Smooth muscle cell (in vitro differentiated cells): ENCODE results near the gene SDHB. TPM values are rescaled to one million over a fixed set of nuclear protein-coding genes. Genes with fewer than 3 reads are reported as not detected.
"Not testable (repeated sequence)": the region's sequence is repeated elsewhere in the genome, so short reads cannot be mapped to it uniquely, and the experiment has no call there.

Experiments used
- DNase-seq: peaks from one replicate; lab custom pipeline; 2025; ENCODE audit not compliant: unreplicated experiment; lab: John Stamatoyannopoulos, UW
- H2AFZ ChIP-seq: fragments of 200-600 bp; sonication (generic); 2 replicates; pipeline ENCODE4 v1.6.0; 2016; ENCODE audit warnings: antibody characterized with exemption, low read depth, mild to moderate bottlenecking
- H3F3A ChIP-seq: fragments of 200-600 bp; sonication (generic); 2 replicates; pipeline ENCODE4 v1.6.0; 2017; ENCODE audit warnings: antibody characterized with exemption, low read depth
- H3K27ac ChIP-seq: fragments of 200-600 bp; sonication (generic); 2 replicates; pipeline ENCODE4 v1.5.1; 2016; ENCODE audit warnings: low read depth, mild to moderate bottlenecking
- H3K27me3 ChIP-seq: fragments of 200-600 bp; sonication (generic); 2 replicates; pipeline ENCODE4 v1.6.1; 2016; ENCODE audit warnings: low read depth, mild to moderate bottlenecking
- H3K36me3 ChIP-seq: fragments of 200-600 bp; sonication (generic); 2 replicates; pipeline ENCODE4 v1.5.1; 2016; ENCODE audit warnings: low read depth
- H3K4me1 ChIP-seq: fragments of 200-600 bp; sonication (generic); 2 replicates; pipeline ENCODE4 v1.5.1; 2016; ENCODE audit warnings: low read depth
- H3K4me2 ChIP-seq: fragments of 200-600 bp; sonication (generic); 2 replicates; pipeline ENCODE4 v1.6.0; 2016; ENCODE audit warnings: mild to moderate bottlenecking
- H3K4me3 ChIP-seq: fragments of 200-600 bp; sonication (generic); 2 replicates; pipeline ENCODE4 v1.5.1; 2016; ENCODE audit warnings: mild to moderate bottlenecking
- H3K79me2 ChIP-seq: fragments of 200-600 bp; sonication (generic); 2 replicates; pipeline ENCODE4 v1.6.0; 2016; ENCODE audit warnings: low read depth, mild to moderate bottlenecking
- H3K9ac ChIP-seq: fragments of 200-600 bp; sonication (generic); 2 replicates; pipeline ENCODE4 v1.6.0; 2016; ENCODE audit warnings: low read depth
- H3K9me3 ChIP-seq: fragments of 200-600 bp; sonication (generic); replicated peaks from 2 replicates; pipeline ENCODE4 v1.5.1; 2016; ENCODE audit warnings: low read depth
- H4K20me1 ChIP-seq: fragments of 200-600 bp; sonication (generic); 2 replicates; pipeline ENCODE4 v1.6.0; 2016; ENCODE audit warnings: low read depth
- WGBS: methylation state at CpG from one replicate; pipeline ENCODE4 v1.1.7; 2016; ENCODE audit warnings: low lambda C conversion rate; 5-methylcytosine and 5-hydroxymethylcytosine counted together
- polyA plus RNA-seq: library from polyadenylated mRNA; unstranded; fragments of >200 nt; fragmentation: Nextera tagmentation; extraction: Ambion mirVana; gene quantifications from 2 replicates; pipeline ENCODE4 v1.2.1, GENCODE V29; 2016
- total RNA-seq: library from RNA; depleted of rRNA; stranded (reverse); fragments of >200 nt; gene quantifications from 2 replicates; pipeline ENCODE4 v1.2.3, GENCODE V29; 2014
- TF ChIP-seq, protein P1 (sequence below): fragments of 200-600 bp; sonication (generic); IDR thresholded peaks from 2 replicates; pipeline ENCODE4 v1.5.1; 2017; ENCODE audit warnings: borderline replicate concordance, mild to moderate bottlenecking, antibody characterized with exemption; ENCODE audit not compliant: insufficient read depth, poor library complexity, severe bottlenecking

Gene SDHB
- total and polyA plus RNA-seq, 2 experiments from 2014 or later, result 123 to 174 TPM

DNA sequence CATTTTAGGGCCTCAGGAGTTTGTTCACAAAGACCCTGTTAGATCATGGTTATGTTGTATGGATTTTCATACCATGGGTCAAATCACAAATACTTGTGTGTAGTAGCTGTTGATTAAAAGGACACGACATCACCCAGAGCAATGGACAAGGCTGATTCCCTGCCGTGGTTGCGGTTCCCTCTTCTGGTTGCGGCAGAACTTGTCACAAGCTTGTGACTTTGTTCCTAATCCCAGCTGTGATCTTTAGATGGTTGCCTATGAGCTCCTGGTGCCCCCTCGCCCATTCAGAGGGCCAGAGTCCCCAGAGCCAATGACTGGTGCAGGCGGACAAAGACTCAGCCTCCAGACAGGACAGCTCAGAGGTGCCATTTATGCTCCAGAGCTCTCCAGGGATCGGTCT lies 11.8 kb upstream of the SDHB start:
- no peak overlapping the region for H3K4me2 ChIP-seq
- 77% methylated on average over 7 of the region's 7 CpGs for WGBS
- no peaks in the 10 kb centered on the region for H3K79me2 ChIP-seq
- no peak for DNase-seq
- no peak overlapping the region for H2AFZ ChIP-seq
- no peaks in the 10 kb centered on the region for H3K27me3 ChIP-seq
- no peak overlapping the region for H3K27ac ChIP-seq
- TF ChIP-seq, protein P1, sequence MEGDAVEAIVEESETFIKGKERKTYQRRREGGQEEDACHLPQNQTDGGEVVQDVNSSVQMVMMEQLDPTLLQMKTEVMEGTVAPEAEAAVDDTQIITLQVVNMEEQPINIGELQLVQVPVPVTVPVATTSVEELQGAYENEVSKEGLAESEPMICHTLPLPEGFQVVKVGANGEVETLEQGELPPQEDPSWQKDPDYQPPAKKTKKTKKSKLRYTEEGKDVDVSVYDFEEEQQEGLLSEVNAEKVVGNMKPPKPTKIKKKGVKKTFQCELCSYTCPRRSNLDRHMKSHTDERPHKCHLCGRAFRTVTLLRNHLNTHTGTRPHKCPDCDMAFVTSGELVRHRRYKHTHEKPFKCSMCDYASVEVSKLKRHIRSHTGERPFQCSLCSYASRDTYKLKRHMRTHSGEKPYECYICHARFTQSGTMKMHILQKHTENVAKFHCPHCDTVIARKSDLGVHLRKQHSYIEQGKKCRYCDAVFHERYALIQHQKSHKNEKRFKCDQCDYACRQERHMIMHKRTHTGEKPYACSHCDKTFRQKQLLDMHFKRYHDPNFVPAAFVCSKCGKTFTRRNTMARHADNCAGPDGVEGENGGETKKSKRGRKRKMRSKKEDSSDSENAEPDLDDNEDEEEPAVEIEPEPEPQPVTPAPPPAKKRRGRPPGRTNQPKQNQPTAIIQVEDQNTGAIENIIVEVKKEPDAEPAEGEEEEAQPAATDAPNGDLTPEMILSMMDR, result no peak
- H3K4me1 ChIP-seq, result no peaks in the 10 kb centered on the region
- no peaks in the 10 kb centered on the region for H3K9me3 ChIP-seq
- no peaks in the 10 kb centered on the region for H3F3A ChIP-seq
- no peaks in the 10 kb centered on the region for H4K20me1 ChIP-seq
- no peak overlapping the region for H3K9ac ChIP-seq
- no peaks in the 10 kb centered on the region for H3K36me3 ChIP-seq
- H3K4me3 ChIP-seq, result no peak overlapping the region

DNA sequence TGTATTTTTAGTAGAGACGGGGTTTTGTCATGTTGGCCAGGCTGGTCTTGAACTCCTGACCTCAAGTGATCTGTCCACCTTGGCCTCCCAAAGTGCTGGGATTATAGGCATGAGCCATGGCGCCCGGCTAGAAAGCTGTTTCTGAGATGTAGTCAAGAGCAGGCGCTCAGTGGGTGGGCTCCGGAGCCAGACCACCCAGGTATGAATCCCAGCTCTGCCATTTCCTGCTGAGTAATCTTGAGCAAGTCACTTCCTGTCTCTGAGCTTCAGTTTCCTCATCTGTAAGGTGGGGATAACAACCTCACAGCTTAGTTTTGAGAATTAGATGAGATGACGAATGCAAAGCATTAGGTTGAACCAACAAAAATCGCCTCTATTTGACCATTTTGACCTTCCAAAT lies 8.9 kb upstream of the SDHB start:
- H3K4me2 ChIP-seq, H3K36me3 ChIP-seq: not testable (repeated sequence)

DNA sequence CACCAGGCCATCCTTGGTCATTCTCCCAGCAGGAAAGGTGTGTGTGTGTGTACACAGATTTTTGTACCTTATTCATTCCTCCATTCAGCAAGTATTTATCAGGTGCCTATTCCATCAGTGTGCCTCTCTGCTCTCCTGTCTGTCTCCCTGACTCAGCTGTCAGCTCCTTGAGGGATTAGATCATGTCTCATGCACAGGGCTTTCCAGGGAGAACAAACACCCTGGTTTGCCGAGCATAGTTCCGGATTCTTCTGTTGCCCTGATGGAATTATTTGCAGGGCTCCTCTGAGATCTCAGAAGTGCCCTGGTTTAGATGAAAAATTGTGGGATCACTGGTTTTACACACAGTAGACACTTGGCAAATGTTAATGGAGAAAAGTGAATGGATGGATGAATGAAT lies 8.1 kb upstream of the SDHB start:
- Histone ChIP-seq H3K9me3 (no peaks in the 10 kb centered on the region), H3F3A (no peaks in the 10 kb centered on the region), H3K4me1 (peaks cover 5% of the 10 kb centered on the region), H2AFZ (no peak overlapping the region), H3K36me3 (no peaks in the 10 kb centered on the region), H3K79me2 (no peaks in the 10 kb centered on the region), H3K27ac (no peak overlapping the region), H4K20me1 (no peaks in the 10 kb centered on the region), H3K4me3 (no peak overlapping the region), H3K4me2 (no peak overlapping the region), H3K9ac (no peak overlapping the region), H3K27me3 (no peaks in the 10 kb centered on the region)
- DNase-seq, result no peak
- WGBS, result 78% methylated on average over 2 of the region's 2 CpGs
- TF ChIP-seq, protein P1, result no peak

More for the DNA sequence above, 8.9 kb upstream of the SDHB start:
- H3K4me1 ChIP-seq, H3K9me3 ChIP-seq, H3K9ac ChIP-seq, H4K20me1 ChIP-seq, H3K79me2 ChIP-seq, H2AFZ ChIP-seq, H3K4me3 ChIP-seq, H3K27ac ChIP-seq, H3K27me3 ChIP-seq, H3F3A ChIP-seq, DNase-seq: not testable (repeated sequence)
- WGBS, result 89% methylated on average over 7 of the region's 7 CpGs

DNA sequence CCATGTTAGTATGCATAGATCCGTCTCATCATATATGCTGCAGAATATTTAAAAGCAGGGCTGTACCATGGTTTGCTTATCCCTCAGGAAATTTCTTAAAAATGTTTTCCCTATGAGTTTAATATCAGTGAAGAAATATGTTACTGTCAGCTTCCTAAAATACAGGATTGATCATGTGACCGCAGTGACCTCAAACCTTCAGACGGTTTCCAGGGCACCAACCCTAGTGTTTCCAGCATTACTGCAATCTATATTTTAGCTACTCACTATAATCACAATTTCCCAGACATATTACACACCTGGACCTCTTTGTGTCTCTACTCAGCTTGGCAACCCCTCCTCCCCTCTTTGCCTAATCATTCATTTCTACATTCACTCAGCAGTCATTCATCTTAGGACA lies 7.7 kb upstream of the SDHB start:
- Histone ChIP-seq H3K4me3 (no peak overlapping the region), H3K79me2 (no peaks in the 10 kb centered on the region), H3K4me1 (peaks cover 5% of the 10 kb centered on the region), H2AFZ (no peak overlapping the region), H3K9ac (no peak overlapping the region), H3K9me3 (no peaks in the 10 kb centered on the region), H3K27me3 (no peaks in the 10 kb centered on the region), H4K20me1 (no peaks in the 10 kb centered on the region), H3K36me3 (no peaks in the 10 kb centered on the region), H3K4me2 (no peak overlapping the region), H3F3A (no peaks in the 10 kb centered on the region), H3K27ac (no peak overlapping the region)
- 93% methylated on average over 3 of the region's 3 CpGs for WGBS
- TF ChIP-seq, protein P1, result no peak
- no peak for DNase-seq
